HL-60 (cell line): ENCODE results near the gene MXD4.

Experiments used
- DNase-seq, 2 experiments: peaks; one replicate each; pipeline ENCODE4 v3.0.0-alpha.2; 2010 to 2020; ENCODE audit warnings: low read depth in 1 of 2, low spot score in 1 of 2
- H3K27ac ChIP-seq: fragments of 250-450 bp; sonication (Bioruptor Pico); replicated peaks from 2 replicates; pipeline ENCODE4 v1.5.1; 2020; ENCODE audit warnings: mild to moderate bottlenecking, moderate library complexity
- H3K27me3 ChIP-seq: fragments of 250-450 bp; sonication (Bioruptor Pico); 2 replicates; pipeline ENCODE4 v1.5.1; 2021; ENCODE audit warnings: mild to moderate bottlenecking, moderate library complexity; ENCODE audit not compliant: insufficient read depth, poor library complexity, severe bottlenecking
- H3K4me3 ChIP-seq: replicated peaks from 2 replicates; pipeline ENCODE4 v1.5.1; 2011; ENCODE audit warnings: mild to moderate bottlenecking, control low read depth, low read length; ENCODE audit not compliant: insufficient read depth
- GABPA ChIP-seq: IDR thresholded peaks from 2 replicates; pipeline ENCODE4 v1.6.1; 2012; ENCODE audit warnings: low read depth
- POLR2AphosphoS5 ChIP-seq: IDR thresholded peaks from 2 replicates; pipeline ENCODE4 v1.6.1; 2012; ENCODE audit warnings: low read depth
- REST ChIP-seq: IDR thresholded peaks from 2 replicates; pipeline ENCODE4 v1.6.1; 2012; ENCODE audit warnings: low read depth; ENCODE audit not compliant: insufficient replicate concordance
- SPI1 ChIP-seq: IDR thresholded peaks from 2 replicates; pipeline ENCODE4 v1.6.1; 2012; ENCODE audit warnings: low read depth, mild to moderate bottlenecking, borderline replicate concordance
- TF ChIP-seq, protein P1 (sequence below): IDR thresholded peaks from one replicate; pipeline ENCODE4 v1.5.1; 2011; ENCODE audit warnings: low read length, control low read depth, inconsistent platforms; ENCODE audit not compliant: insufficient read depth

The MXD4 gene

GRCh38 chr4:2262944-2263250 lies 988 bp upstream of the MXD4 start:
- no peak for DNase-seq
- Histone ChIP-seq H3K27me3 (no peaks in the 10 kb centered on the region), H3K4me3 (peak overlapping the region; percentile 49), H3K27ac (peak overlapping the region; percentile 75)
- TF ChIP-seq POLR2AphosphoS5 (no peak), SPI1 (no peak), REST (no peak), GABPA (no peak)
- TF ChIP-seq, protein P1, sequence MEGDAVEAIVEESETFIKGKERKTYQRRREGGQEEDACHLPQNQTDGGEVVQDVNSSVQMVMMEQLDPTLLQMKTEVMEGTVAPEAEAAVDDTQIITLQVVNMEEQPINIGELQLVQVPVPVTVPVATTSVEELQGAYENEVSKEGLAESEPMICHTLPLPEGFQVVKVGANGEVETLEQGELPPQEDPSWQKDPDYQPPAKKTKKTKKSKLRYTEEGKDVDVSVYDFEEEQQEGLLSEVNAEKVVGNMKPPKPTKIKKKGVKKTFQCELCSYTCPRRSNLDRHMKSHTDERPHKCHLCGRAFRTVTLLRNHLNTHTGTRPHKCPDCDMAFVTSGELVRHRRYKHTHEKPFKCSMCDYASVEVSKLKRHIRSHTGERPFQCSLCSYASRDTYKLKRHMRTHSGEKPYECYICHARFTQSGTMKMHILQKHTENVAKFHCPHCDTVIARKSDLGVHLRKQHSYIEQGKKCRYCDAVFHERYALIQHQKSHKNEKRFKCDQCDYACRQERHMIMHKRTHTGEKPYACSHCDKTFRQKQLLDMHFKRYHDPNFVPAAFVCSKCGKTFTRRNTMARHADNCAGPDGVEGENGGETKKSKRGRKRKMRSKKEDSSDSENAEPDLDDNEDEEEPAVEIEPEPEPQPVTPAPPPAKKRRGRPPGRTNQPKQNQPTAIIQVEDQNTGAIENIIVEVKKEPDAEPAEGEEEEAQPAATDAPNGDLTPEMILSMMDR, result no peak

DNA sequence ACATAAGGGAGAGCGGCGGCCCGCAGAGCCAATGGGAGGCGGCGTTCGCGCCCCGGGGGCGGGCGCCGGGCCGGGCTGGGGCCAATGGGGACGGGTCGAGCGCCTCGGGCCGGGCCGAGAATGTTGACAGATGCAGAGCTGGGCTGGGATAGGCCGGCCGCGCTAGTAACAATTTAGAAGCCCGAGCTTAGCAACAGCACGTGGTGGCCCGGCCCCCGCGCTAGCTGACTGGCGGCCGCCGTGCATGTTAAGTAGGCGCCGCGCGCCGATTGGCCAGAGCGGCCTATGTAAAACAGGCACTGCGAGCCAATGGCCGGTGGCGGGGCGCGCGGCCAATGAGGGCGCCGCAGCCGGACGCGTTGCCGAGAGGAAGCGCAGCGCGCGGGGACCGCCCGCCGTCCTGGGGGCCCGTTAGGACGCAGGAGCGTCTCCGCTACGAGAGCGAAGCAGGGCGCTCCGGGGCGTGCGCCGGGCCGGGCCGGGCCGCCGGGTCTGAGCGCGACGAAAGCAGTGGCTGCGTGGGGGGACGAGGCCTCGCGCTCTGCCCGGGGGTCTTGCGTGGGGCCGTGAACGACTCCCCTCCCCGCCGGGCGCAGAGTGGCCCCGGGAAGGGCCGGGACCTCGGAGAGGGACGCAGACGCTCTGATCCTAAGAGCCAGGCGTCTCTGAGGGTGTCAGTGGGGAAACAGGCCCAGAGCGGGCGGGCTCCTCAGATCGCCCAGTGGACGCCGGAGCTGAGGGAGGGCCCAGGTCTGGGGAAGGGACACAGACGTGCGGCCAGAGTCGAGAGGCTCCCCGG lies 435 bp upstream of the MXD4 start:
- peak overlapping the region; percentile 50 for H3K4me3 ChIP-seq
- DNase-seq, result peak; percentile 97 to 99
- H3K27me3 ChIP-seq, result no peaks in the 10 kb centered on the region
- peak; percentile 50; the same call in 1 of the 2 replicates for TF ChIP-seq SPI1
- peak; percentile 51; the same call in 1 of the 2 replicates for TF ChIP-seq POLR2AphosphoS5
- TF ChIP-seq, protein P1, result no peak
- TF ChIP-seq REST, result no peak
- peak overlapping the region; percentile 75 for H3K27ac ChIP-seq

DNA sequence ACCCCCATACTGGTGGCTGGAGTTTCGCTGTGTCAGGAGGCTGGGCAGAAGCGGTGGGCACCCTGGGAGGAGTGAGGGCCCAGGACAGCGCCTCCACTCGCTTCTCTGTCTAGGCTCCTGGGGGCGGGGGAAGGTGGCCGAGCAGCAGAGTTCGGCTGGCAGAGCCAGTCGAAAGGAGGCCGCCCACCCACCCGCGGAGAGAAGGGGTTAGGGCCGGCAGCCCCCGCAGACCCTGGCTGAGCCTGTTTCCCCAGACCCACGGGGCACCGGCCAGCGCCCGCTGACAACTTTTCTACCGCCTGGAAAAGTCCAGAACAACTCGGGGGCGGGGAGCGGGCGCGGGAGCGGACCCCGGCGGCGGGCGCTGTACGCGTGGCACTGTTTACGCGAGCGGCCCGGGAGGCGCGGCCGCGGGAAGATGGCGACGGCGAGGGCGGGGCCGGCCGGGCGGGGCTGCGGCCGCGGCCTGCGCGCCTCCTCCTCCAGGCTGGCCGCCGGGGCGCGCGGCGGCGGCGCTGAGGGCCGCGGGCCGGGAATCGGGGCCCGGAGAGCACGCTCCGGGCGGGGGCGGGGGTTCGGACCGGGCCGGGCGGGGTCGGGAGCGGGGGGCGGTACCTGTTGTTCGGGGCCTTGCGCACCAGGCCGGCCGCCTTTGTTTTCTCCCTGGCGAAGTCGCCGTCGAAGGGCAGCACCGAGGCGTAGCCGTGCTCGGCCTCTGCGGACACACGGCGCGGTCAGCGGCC lies 628 bp downstream of the MXD4 start:
- peak overlapping the region; percentile 53 for H3K27ac ChIP-seq
- peak; percentile 20 to 37 for DNase-seq
- no peaks in the 10 kb centered on the region for H3K27me3 ChIP-seq
- TF ChIP-seq REST, result no peak
- TF ChIP-seq, protein P1, result no peak
- no peak for TF ChIP-seq SPI1
- TF ChIP-seq GABPA, result no peak
- H3K4me3 ChIP-seq, result peak overlapping the region; percentile 69
